ENCODE results near the gene STARD3. TPM values are rescaled to one million over a fixed set of nuclear protein-coding genes. Genes with fewer than 3 reads are reported as not detected.

The STARD3 gene
- total RNA-seq, 2 donors from 2014 or later, result 52.5 to 67.7 TPM

GRCh38 chr17:39599004-39599664 lies 37.8 kb upstream of the STARD3 start:
- ATAC-seq (ENCODE audit: insufficient number of reproducible peaks, low FRiP score, low read depth), result no peak
- DNase-seq (ENCODE audit: low spot score), result no peak
- H3K4me3 ChIP-seq, result peak overlapping the region; percentile 48
- H3K27ac ChIP-seq, result no peak overlapping the region
- H3K36me3 ChIP-seq, result no peaks in the 10 kb centered on the region
- H3K9me3 ChIP-seq, result no peaks in the 10 kb centered on the region
- TF ChIP-seq, protein P1, sequence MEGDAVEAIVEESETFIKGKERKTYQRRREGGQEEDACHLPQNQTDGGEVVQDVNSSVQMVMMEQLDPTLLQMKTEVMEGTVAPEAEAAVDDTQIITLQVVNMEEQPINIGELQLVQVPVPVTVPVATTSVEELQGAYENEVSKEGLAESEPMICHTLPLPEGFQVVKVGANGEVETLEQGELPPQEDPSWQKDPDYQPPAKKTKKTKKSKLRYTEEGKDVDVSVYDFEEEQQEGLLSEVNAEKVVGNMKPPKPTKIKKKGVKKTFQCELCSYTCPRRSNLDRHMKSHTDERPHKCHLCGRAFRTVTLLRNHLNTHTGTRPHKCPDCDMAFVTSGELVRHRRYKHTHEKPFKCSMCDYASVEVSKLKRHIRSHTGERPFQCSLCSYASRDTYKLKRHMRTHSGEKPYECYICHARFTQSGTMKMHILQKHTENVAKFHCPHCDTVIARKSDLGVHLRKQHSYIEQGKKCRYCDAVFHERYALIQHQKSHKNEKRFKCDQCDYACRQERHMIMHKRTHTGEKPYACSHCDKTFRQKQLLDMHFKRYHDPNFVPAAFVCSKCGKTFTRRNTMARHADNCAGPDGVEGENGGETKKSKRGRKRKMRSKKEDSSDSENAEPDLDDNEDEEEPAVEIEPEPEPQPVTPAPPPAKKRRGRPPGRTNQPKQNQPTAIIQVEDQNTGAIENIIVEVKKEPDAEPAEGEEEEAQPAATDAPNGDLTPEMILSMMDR (IDR thresholded peaks at IDR 0.05), result no peak
- H3K27me3 ChIP-seq (replicated peaks; ENCODE audit: insufficient read depth), result peaks cover 46% of the 10 kb centered on the region
- peaks cover 14 to 21% of the 10 kb centered on the region in 2 donors for H3K4me1 ChIP-seq (ENCODE audit: control insufficient read depth in 1 of 2, low read depth in 2 of 2)

DNA sequence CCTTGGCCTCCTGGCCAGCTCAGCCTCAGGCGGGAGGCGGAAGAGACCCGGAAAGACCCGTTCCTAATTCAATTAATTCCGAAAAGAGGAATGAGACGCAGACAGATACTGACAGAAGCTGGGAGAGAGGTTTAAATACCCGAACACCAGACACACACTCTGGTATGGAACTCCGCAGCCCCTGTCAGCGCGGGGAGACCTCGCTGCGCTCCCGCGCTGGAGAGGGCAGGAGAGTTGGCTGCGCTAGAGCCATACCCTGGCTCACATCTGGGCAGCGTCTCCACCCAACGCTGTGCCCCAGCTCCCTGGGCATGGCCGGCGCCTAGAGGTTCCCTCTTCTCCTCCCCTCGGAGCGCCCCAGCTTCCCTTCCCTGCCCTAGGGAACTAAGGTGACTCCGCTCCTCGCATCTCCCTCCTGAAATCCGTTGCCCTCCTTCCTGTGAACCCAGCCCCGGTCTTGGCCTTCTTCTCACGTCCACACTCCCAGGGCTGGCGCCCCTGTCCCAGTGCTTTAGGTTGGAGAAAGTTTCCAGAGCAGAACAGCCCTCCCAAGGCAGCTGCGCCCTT lies 37.2 kb upstream of the STARD3 start:
- no peak for DNase-seq (ENCODE audit: low spot score)
- Histone ChIP-seq H3K27me3 (replicated peaks; ENCODE audit: insufficient read depth) (peaks cover 49% of the 10 kb centered on the region), H3K36me3 (no peaks in the 10 kb centered on the region), H3K27ac (no peak overlapping the region), H3K4me3 (no peak overlapping the region), H3K4me1 (ENCODE audit: control insufficient read depth in 1 of 2, low read depth in 2 of 2) (peaks cover 14 to 22% of the 10 kb centered on the region in 2 donors), H3K9me3 (no peaks in the 10 kb centered on the region)
- no peak for ATAC-seq (ENCODE audit: insufficient number of reproducible peaks, low FRiP score, low read depth)
- TF ChIP-seq, protein P1 (IDR thresholded peaks at IDR 0.05), result no peak

DNA sequence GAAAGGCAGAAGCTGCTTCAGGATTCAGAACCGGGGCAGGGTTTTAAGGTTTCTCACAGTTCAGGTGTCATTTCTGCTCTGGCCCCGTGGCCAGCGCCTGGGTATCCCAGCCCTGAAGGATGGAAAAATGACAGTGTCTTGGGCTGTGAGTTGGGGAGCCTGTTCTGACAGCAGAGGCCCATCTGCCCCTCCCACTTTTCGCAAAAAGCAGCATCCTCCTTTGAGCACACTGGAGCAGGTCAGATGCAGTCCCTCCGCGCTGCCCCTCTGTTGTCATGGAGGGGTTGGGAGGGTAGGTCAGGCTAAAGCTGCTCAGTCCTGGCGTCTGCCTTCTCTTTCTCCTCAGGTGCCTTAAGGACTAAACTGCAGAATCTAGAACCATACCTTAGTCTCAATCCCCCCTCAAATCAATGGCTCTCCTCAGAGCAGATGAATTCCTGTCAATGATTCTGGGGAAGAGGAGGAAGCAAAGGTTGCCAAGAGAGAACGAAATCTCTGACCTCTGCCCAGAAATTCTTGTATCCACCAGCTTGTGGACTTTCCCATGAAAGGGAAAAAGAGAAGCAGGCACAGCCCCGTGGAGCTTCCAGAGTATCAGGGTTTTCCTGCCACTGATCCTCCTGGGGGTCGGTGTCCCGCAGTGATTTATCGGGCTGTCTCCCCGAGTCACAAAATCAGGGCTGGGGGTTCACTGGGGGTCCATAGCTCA lies 36.5 kb upstream of the STARD3 start:
- Histone ChIP-seq H3K9me3 (no peaks in the 10 kb centered on the region), H3K4me1 (ENCODE audit: control insufficient read depth in 1 of 2, low read depth in 2 of 2) (peaks cover 21 to 29% of the 10 kb centered on the region in 2 donors), H3K4me3 (no peak overlapping the region), H3K27ac (no peak overlapping the region), H3K27me3 (replicated peaks; ENCODE audit: insufficient read depth) (peaks cover 56% of the 10 kb centered on the region), H3K36me3 (no peaks in the 10 kb centered on the region)
- DNase-seq (ENCODE audit: low spot score), result no peak
- TF ChIP-seq, protein P1 (IDR thresholded peaks at IDR 0.05), result no peak
- no peak for ATAC-seq (ENCODE audit: insufficient number of reproducible peaks, low FRiP score, low read depth)

GRCh38 chr17:39600997-39601597 lies 35.8 kb upstream of the STARD3 start:
- ATAC-seq (ENCODE audit: insufficient number of reproducible peaks, low FRiP score, low read depth) (no peak), DNase-seq (ENCODE audit: low spot score) (no peak)
- Histone ChIP-seq H3K27ac (no peak overlapping the region), H3K4me1 (ENCODE audit: control insufficient read depth in 1 of 2, low read depth in 2 of 2) (peaks cover 26 to 36% of the 10 kb centered on the region in 2 donors), H3K27me3 (replicated peaks; ENCODE audit: insufficient read depth) (peaks cover 60% of the 10 kb centered on the region), H3K4me3 (no peak overlapping the region), H3K9me3 (no peaks in the 10 kb centered on the region), H3K36me3 (no peaks in the 10 kb centered on the region)
- TF ChIP-seq, protein P1 (IDR thresholded peaks at IDR 0.05), result no peak
